GM19324 (cell line): ENCODE data around the gene CA5B.
"Not testable (repeated sequence)": the region's sequence is repeated elsewhere in the genome, so short reads cannot be mapped to it uniquely, and the experiment has no call there.

Source experiments
- ATAC-seq: cut with Tn5 transposase; IDR thresholded peaks from one replicate; pipeline ENCODE4 v1.9.1; 2021; ENCODE audit warnings: mild to moderate bottlenecking, moderate library complexity; ENCODE audit not compliant: unreplicated experiment, low FRiP score

The CA5B gene

GRCh38 chrX:15812192-15812938 is 74.3 kb downstream of the CA5B start:
- ATAC-seq = no peak

GRCh38 chrX:15813416-15813815 is 75.3 kb downstream of the CA5B start:
- ATAC-seq = no peak

GRCh38 chrX:15814771-15815365 is 76.8 kb downstream of the CA5B start:
- ATAC-seq = no peak

GRCh38 chrX:15815779-15816437 is 77.8 kb downstream of the CA5B start:
- peak; percentile 83 for ATAC-seq

GRCh38 chrX:15816438-15816809 is 78.4 kb downstream of the CA5B start:
- ATAC-seq = no peak

- ATAC-seq = no peak
Measured at GRCh38 chrX:15816886-15817285, 78.8 kb downstream of the CA5B start.

- no peak for ATAC-seq
Measured at GRCh38 chrX:15820106-15821073, 82.3 kb downstream of the CA5B start.

- no peak for ATAC-seq
Measured at GRCh38 chrX:15822922-15823321, 84.9 kb downstream of the CA5B start.

GRCh38 chrX:15825936-15826335 is 87.9 kb downstream of the CA5B start:
- ATAC-seq = no peak

GRCh38 chrX:15829217-15829616 is 91.1 kb downstream of the CA5B start:
- ATAC-seq = no peak

- not testable (repeated sequence) for ATAC-seq
Measured at GRCh38 chrX:15831347-15831746, 93.3 kb downstream of the CA5B start.

GRCh38 chrX:15834053-15834452 is 96.0 kb downstream of the CA5B start:
- ATAC-seq = no peak

- no peak for ATAC-seq
Measured at GRCh38 chrX:15834827-15835595, 96.9 kb downstream of the CA5B start.
